ENCODE data around the gene OGFOD3. TPM values are rescaled to one million over a fixed set of nuclear protein-coding genes. Genes with fewer than 3 reads are reported as not detected.

OGFOD3 gene
- polyA plus RNA-seq, 1 donor: 20.9 TPM

DNA sequence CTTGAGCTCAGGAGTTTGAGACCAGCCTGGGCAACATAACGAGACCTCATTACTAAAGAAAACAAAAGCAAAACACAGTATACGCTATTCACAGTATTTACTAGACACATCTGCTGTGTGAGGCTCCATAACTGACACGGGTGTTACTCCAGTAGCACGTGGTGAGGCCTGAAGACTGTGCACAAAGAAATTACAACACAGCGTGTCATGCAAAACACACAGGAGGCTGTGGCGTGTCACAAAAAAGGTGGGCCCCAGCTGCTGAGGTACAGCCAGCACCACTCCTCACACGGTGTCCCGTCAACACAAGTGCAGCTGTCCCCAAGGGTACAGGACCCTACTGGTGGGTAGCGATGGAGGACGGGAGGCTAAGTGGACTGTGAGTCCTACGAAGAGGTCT, 29.5 kb upstream of the OGFOD3 start:
- H3K9me3 ChIP-seq (ENCODE audit: control insufficient read depth, low read depth, low read length): peaks cover 7% of the 10 kb centered on the region
- no peak overlapping the region for H3K4me3 ChIP-seq (ENCODE audit: low read length)
- DNase-seq: no peak
- H3K27ac ChIP-seq (ENCODE audit: low read length): no peak overlapping the region
- peaks cover 16% of the 10 kb centered on the region for H3K36me3 ChIP-seq (ENCODE audit: control insufficient read depth, insufficient read depth, low read length)
- H3K27me3 ChIP-seq (ENCODE audit: control insufficient read depth, insufficient read depth, low read length): no peaks in the 10 kb centered on the region
- no CpG with 5 or more reads among the region's 11 CpGs for WGBS (ENCODE audit: insufficient coverage, low lambda C conversion rate)
- H3K4me1 ChIP-seq (ENCODE audit: control insufficient read depth, insufficient read depth, low read length): peaks cover 9% of the 10 kb centered on the region

DNA sequence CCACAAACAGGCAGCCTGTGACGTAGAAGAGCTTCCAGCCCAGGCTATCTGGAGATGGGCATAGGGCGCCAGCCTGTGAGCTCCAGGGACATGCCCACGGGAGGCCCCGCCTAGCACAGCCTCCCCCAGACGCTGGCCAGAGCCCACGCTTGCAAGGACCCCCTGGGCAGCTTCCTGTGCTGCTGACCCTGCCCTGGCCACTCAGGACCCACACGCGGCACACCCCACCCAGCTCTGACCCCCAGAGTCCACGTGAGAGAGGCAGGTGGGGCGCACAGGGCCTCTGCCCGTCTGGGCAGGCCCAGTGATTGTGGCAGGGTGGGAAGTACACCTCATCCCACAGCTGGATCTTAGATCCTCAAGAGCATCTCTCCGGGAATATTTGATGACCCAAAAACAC, 28.3 kb upstream of the OGFOD3 start:
- Histone ChIP-seq H3K4me3 (ENCODE audit: low read length) (no peak overlapping the region), H3K4me1 (ENCODE audit: control insufficient read depth, insufficient read depth, low read length) (peaks cover 9% of the 10 kb centered on the region), H3K27me3 (ENCODE audit: control insufficient read depth, insufficient read depth, low read length) (no peaks in the 10 kb centered on the region), H3K27ac (ENCODE audit: low read length) (no peak overlapping the region), H3K36me3 (ENCODE audit: control insufficient read depth, insufficient read depth, low read length) (peaks cover 28% of the 10 kb centered on the region), H3K9me3 (ENCODE audit: control insufficient read depth, low read depth, low read length) (peaks cover 8% of the 10 kb centered on the region)
- no CpG with 5 or more reads among the region's 12 CpGs for WGBS (ENCODE audit: insufficient coverage, low lambda C conversion rate)
- no peak for DNase-seq

DNA sequence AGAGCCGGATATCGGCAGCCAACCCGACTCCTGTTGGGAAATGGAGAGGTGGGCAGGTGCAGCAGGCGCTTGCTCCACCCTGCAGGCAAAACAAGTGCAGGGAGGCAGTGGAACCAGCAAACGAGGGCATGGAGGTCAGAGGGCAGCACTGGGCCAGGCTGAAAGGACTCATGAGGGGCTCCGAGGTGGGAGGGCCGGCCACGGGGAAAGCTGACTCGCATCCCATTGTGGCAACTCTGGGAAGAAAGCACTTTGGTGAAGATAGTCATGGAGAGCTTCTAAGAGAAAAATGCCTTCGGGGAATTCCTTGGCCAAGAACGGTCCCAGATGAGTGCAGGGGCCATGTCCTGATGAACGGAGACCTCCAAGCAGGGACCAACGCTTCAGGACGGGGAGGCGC, 27.7 kb upstream of the OGFOD3 start:
- no peaks in the 10 kb centered on the region for H3K27me3 ChIP-seq (ENCODE audit: control insufficient read depth, insufficient read depth, low read length)
- H3K36me3 ChIP-seq (ENCODE audit: control insufficient read depth, insufficient read depth, low read length): peaks cover 28% of the 10 kb centered on the region
- H3K4me1 ChIP-seq (ENCODE audit: control insufficient read depth, insufficient read depth, low read length): peaks cover 9% of the 10 kb centered on the region

DNA sequence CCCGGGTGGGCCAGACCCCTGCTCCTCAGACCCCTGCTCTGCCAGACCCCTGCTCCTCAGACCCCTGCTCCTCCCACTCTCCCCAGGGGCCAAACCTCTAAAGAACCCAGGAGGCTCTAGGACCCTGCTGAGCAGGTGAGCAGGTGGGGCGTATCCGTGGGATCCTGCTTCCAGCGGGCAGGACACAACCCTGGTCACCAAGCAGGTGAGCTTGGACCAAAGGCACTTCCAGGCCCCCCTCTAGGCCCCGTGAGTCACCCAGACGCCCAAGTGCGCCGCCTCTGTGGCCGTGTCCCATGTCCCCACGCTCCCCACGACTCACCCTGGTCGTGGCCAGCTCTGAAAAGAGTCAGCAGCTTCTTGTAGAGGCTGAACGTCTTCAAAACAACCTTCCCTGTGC, 27.2 kb upstream of the OGFOD3 start:
- peaks cover 9% of the 10 kb centered on the region for H3K4me1 ChIP-seq (ENCODE audit: control insufficient read depth, insufficient read depth, low read length)
- H3K27me3 ChIP-seq (ENCODE audit: control insufficient read depth, insufficient read depth, low read length): no peaks in the 10 kb centered on the region
- peaks cover 28% of the 10 kb centered on the region for H3K36me3 ChIP-seq (ENCODE audit: control insufficient read depth, insufficient read depth, low read length)
- peaks cover 8% of the 10 kb centered on the region for H3K9me3 ChIP-seq (ENCODE audit: control insufficient read depth, low read depth, low read length)
- DNase-seq: no peak
- no peak overlapping the region for H3K27ac ChIP-seq (ENCODE audit: low read length)
- no CpG with 5 or more reads among the region's 13 CpGs for WGBS (ENCODE audit: insufficient coverage, low lambda C conversion rate)
- no peak overlapping the region for H3K4me3 ChIP-seq (ENCODE audit: low read length)

More for the DNA sequence above, 27.7 kb upstream of the OGFOD3 start:
- WGBS (ENCODE audit: insufficient coverage, low lambda C conversion rate): 100% methylated on average over 1 of the region's 15 CpGs
- H3K9me3 ChIP-seq (ENCODE audit: control insufficient read depth, low read depth, low read length): peaks cover 8% of the 10 kb centered on the region
- no peak overlapping the region for H3K4me3 ChIP-seq (ENCODE audit: low read length)
- DNase-seq: no peak
- no peak overlapping the region for H3K27ac ChIP-seq (ENCODE audit: low read length)

DNA sequence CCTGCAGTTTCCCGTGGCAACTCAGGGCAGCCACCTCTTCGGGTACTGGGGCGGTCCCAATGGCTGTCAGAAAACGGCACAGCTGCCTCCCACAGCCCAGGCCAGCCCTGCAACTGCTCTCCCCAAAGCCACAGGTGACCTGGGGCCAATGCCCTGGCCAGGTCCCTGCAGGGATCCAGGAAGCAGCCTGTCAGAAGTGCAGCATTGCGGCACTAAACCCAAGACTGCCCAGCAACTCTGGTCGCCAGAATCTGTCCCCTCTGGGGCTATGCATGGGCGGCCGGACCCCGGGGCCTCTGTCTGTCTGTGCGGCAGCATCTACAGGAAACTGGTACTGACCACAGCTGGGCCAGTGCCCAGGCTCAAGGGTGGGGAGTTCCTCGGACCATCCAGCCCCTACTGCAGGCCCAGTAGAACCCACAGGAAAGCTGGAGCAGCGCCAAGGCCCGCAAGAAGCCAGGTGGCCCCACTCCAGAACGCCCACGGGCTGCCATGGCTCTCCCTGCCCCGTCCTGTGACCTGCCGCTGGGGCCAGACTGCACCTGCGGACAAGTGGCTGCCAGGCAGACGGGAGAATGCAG, 26.6 kb upstream of the OGFOD3 start:
- WGBS (ENCODE audit: insufficient coverage, low lambda C conversion rate): no CpG with 5 or more reads among the region's 19 CpGs
- H3K36me3 ChIP-seq (ENCODE audit: control insufficient read depth, insufficient read depth, low read length): peaks cover 28% of the 10 kb centered on the region
- no peak overlapping the region for H3K27ac ChIP-seq (ENCODE audit: low read length)
- peaks cover 9% of the 10 kb centered on the region for H3K4me1 ChIP-seq (ENCODE audit: control insufficient read depth, insufficient read depth, low read length)
- H3K4me3 ChIP-seq (ENCODE audit: low read length): no peak overlapping the region
- no peaks in the 10 kb centered on the region for H3K27me3 ChIP-seq (ENCODE audit: control insufficient read depth, insufficient read depth, low read length)
- H3K9me3 ChIP-seq (ENCODE audit: control insufficient read depth, low read depth, low read length): peaks cover 8% of the 10 kb centered on the region
- DNase-seq: no peak

DNA sequence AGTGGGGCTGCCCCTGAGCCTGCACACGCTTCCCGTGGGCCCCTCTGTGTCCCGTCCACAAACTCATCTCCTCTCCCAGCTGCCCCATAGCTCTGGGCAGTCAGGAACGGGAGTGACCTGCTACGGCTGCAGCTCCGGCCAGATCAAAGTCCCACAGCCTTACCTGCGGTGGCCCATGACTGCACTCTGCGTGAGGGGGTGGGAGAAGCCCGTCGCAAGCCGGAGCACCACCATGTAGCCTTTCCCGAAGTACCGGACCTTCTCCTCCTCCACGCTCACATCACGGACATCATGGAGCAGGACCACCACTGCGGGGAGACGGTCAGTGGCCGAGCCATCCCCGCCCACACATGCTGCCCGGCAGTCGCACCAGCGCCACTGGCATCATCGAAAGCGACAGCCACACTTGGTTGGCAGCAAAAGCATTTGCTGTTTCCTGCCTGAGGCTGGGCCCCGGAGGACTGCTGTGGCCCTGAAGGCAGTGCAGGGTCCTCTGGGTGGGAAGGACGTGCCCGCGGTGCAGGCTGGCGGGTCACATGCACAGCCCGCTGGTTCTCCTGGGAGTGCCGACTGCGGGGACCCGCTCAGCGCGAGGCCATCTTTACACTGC, 26.0 kb upstream of the OGFOD3 start:
- DNase-seq: no peak
- 90% methylated on average over 2 of the region's 35 CpGs for WGBS (ENCODE audit: insufficient coverage, low lambda C conversion rate)
- Histone ChIP-seq H3K4me3 (ENCODE audit: low read length) (no peak overlapping the region), H3K4me1 (ENCODE audit: control insufficient read depth, insufficient read depth, low read length) (peaks cover 2% of the 10 kb centered on the region), H3K27ac (ENCODE audit: low read length) (no peak overlapping the region), H3K27me3 (ENCODE audit: control insufficient read depth, insufficient read depth, low read length) (no peaks in the 10 kb centered on the region), H3K9me3 (ENCODE audit: control insufficient read depth, low read depth, low read length) (peaks cover 4% of the 10 kb centered on the region), H3K36me3 (ENCODE audit: control insufficient read depth, insufficient read depth, low read length) (peaks cover 32% of the 10 kb centered on the region)

DNA sequence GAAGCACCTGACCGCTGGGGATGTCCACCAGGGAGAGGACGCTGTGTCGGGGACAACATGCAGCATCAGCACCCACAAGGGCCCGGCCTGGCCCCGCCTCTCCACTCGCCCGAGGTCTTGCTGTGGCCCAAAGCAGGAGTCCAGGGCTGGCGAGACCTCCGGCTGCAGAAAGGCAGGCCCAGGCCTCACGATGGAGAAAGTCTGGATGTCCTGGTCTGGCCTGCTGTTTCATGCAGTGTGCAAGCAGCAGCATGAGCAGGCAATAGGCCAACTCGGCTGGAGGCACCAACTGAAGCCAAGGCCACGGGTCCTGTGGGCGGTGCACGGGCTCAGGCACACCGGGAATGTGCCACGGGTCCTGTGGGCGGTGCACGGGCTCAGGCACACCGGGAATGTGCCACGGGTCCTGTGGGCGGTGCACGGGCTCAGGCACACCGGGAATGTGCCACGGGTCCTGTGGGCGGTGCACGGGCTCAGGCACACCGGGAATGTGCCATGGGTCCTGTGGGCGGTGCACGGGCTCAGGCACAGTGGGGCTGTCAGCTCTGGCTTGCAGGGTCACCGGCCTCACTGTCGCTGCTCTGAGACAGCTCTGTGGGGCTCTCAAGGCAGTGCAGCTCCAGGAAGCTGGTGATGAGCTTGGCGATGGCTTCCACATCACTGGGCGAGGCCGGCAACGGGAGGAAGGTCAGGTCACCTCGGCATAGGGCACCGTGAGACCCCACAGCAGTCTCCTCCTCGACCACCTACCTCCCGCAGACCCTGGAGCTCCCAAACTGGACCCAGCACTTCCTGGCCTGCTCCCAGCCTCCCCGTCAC, 25.3 kb upstream of the OGFOD3 start:
- H3K9me3 ChIP-seq (ENCODE audit: control insufficient read depth, low read depth, low read length): peaks cover 7% of the 10 kb centered on the region
- no CpG with 5 or more reads among the region's 40 CpGs for WGBS (ENCODE audit: insufficient coverage, low lambda C conversion rate)
- no peaks in the 10 kb centered on the region for H3K4me1 ChIP-seq (ENCODE audit: control insufficient read depth, insufficient read depth, low read length)
- no peaks in the 10 kb centered on the region for H3K27me3 ChIP-seq (ENCODE audit: control insufficient read depth, insufficient read depth, low read length)
- no peak for DNase-seq
- H3K4me3 ChIP-seq (ENCODE audit: low read length): no peak overlapping the region
- H3K27ac ChIP-seq (ENCODE audit: low read length): no peak overlapping the region
- peaks cover 34% of the 10 kb centered on the region for H3K36me3 ChIP-seq (ENCODE audit: control insufficient read depth, insufficient read depth, low read length)

DNA sequence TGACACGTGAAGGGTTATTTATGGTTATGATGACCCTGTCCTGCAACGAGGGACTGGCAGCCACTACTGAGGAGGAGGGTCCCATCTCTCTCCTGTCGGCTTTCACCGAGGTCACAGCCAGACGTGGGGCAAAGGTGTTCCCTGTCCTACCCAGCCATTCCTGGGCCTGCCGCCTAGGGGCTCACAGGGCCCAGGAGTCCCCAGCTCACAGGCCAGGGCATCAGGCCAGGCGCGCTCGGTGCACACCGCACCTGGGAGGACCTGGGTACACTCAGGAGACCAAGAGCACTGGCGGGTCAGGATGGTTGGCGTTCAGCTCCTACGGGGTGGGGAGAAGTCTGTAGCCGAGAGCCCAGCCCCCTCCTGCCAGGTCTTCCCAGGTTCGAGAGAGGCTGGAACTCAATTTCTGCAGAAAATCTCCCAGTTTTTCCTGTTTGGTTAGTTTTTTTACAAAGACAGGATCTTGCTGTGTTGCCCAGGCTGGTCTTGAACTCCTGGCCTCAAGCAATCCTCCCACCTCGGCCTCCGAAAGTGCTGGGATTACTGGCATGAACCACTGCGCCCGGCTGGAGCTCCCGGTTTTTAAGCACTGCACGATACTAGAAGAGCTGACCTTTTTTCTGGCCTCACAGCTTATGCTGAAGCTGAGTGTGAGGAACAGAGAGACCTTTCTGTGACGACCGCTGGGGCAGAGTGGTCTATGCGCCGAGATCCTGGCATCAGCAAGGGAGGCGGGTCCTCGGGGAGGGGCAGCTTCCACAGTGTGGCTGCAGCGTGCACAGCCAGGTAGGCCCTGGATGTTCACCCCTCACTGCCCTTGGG, 24.5 kb upstream of the OGFOD3 start:
- DNase-seq: no peak
- H3K9me3 ChIP-seq (ENCODE audit: control insufficient read depth, low read depth, low read length): peaks cover 7% of the 10 kb centered on the region
- H3K27me3 ChIP-seq (ENCODE audit: control insufficient read depth, insufficient read depth, low read length): no peaks in the 10 kb centered on the region
- H3K4me1 ChIP-seq (ENCODE audit: control insufficient read depth, insufficient read depth, low read length): no peaks in the 10 kb centered on the region
- peaks cover 34% of the 10 kb centered on the region for H3K36me3 ChIP-seq (ENCODE audit: control insufficient read depth, insufficient read depth, low read length)
- WGBS (ENCODE audit: insufficient coverage, low lambda C conversion rate): no CpG with 5 or more reads among the region's 28 CpGs
- H3K27ac ChIP-seq (ENCODE audit: low read length): no peak overlapping the region
- no peak overlapping the region for H3K4me3 ChIP-seq (ENCODE audit: low read length)

DNA sequence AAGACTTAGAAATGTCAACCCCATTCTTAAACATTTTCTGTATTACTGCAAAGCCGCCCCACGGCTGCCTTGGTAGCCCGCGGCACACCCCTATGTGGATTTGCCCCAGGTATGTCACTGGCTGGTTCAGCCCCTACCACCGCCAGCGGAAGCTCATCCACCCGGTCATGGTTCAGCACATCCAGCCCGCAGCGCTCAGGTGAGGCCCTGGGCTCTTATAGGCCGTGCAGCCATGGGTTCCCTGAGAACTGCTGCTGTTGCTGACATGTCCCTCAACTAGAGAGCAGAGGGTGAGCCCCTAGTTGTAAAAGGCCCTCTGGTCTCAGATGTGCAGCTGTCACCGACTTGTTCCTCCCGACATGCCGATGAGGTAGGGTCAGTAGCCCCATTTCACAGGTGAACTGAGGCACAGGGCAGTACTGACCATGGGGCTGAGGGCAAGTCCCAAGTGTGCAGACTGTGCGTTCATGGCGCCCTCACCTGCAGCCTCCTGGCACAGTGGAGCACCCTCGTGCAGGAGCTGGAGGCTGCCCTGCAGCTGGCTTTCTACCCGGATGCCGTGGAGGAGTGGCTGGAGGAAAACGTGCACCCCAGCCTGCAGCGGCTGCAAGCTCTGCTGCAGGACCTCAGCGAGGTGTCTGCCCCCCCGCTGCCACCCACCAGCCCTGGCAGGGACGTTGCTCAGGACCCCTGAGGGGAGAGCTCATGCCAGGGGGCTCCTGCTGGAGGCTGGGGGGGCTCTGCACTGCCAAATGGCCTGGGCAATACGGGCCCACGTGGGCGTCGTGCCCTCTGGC, 23.5 kb upstream of the OGFOD3 start:
- no peak for DNase-seq
- Histone ChIP-seq H3K27ac (ENCODE audit: low read length) (no peak overlapping the region), H3K4me3 (ENCODE audit: low read length) (no peak overlapping the region), H3K27me3 (ENCODE audit: control insufficient read depth, insufficient read depth, low read length) (no peaks in the 10 kb centered on the region), H3K36me3 (ENCODE audit: control insufficient read depth, insufficient read depth, low read length) (peaks cover 41% of the 10 kb centered on the region), H3K9me3 (ENCODE audit: control insufficient read depth, low read depth, low read length) (peaks cover 7% of the 10 kb centered on the region), H3K4me1 (ENCODE audit: control insufficient read depth, insufficient read depth, low read length) (no peaks in the 10 kb centered on the region)
- no CpG with 5 or more reads among the region's 27 CpGs for WGBS (ENCODE audit: insufficient coverage, low lambda C conversion rate)
